ENCODE data around the gene SEC16A.

The SEC16A gene

GRCh38 chr9:136393531-136393930 lies 89.3 kb downstream of the SEC16A start:
- TF ChIP-seq POLR2A (IDR thresholded peaks at IDR 0.05; ENCODE audit: low read length) (no peak), GATA1 (IDR thresholded peaks at IDR 0.05; ENCODE audit: low read depth, low read length) (no peak)
- DNase-seq, result no peak

DNA sequence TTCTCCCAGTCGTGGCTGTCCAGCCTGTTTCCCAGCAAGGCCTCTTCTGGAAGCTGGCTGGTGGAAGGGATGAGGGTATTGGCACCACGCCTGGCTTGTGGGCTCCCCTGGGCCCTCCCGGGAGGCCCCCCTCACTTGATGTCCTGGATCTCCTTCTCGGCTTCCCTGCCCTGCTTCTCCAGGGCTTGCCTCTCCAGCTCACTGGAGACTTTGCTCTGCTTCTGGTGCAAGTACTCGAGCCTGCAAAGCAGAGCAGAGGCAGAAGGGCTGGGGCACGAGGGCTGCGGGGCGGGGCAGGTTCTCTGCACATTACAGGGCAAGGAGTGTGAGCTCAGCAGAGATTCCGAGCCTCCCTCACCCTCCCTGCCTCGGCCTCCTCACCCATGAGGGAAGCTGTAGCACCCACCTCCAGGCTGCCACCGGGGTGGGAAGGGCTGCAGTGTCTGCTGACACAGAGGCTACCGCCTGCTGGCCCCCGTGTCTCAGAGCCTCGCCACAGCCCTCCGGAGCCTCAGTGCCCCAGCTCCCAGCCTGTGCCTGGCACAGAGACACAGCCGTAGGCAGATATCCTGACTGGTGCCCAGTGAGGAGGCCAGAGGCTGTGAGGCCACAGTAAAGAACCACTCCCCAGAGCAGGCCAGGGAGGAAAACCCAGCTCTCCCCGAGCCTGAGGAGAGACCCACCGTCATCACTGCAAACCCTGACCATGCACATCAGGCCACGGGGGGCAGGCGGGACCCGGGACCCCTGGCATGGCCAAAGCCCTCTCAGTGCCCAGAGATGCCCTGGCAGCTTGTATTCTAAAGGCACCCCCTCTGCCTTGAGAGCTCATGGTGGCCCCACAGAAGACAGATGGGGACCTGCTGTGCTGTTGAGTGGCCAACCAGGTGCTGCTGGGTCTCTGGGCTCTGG lies 90.0 kb downstream of the SEC16A start:
- no peak for DNase-seq

DNA sequence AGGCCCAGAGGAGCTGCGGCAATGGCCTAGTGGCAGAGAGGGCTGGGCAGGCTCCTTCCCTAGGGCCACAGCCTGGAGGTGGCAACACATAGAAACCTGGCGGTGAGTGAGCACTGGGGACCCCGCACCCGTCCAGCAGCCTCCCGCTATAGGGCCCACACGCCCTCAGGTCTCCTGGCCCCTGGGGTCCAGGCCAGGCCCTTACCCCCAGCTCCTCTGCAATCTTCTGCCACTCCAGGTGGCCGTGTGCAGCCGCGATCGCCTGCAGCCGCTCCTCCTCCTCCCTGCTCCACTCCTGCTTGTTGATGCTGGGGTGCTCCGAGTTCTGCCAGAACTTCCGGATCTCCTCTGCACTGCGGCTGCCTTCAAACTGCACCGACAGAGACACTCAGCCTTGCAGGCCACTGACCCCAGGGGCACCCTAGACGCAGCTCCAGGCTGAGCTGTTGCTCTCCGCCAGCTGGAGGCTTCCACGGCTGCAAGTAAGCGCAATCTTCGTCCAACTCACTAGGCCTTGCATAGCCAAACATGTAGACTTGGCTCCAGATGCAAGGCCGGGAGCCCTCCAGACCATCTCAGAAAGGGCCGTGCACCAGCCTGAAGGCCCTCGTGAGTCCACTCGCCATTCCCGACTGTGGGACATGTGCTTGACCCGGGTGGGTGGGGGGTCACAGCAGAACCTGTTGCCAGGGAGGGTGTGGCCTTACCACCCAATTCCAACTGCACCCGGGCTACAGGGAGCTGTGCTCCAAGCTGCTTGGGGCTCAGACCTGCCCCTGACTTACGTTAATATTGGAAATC lies 90.9 kb downstream of the SEC16A start:
- no peak for TF ChIP-seq GATA1 (IDR thresholded peaks at IDR 0.05; ENCODE audit: low read depth, low read length)
- no peak for TF ChIP-seq POLR2A (IDR thresholded peaks at IDR 0.05; ENCODE audit: low read length)
- DNase-seq, result no peak

More for the DNA sequence above, 90.0 kb downstream of the SEC16A start:
- TF ChIP-seq GATA1 (IDR thresholded peaks at IDR 0.05; ENCODE audit: low read depth, low read length) (no peak), POLR2A (IDR thresholded peaks at IDR 0.05; ENCODE audit: low read length) (no peak)
